Mammary microvascular endothelial cell (primary cell): ENCODE data around the gene WFDC9. TPM values are rescaled to one million over a fixed set of nuclear protein-coding genes. Genes with fewer than 3 reads are reported as not detected.

Experiments
- total RNA-seq: library from RNA; depleted of rRNA; stranded (reverse); fragments of >200 nt; gene quantifications from 2 replicates; pipeline ENCODE4 v1.2.3, GENCODE V29; 2015

The WFDC9 gene
- not detected in 2 replicates for total RNA-seq

GRCh38 chr20:45631184-45631583 lies at the start of gene WFDC9:
WFDC9 (minus strand) TSS chr20:45631284; CDS start chr20:45610181, 21,103 bp downstream.

GRCh38 chr20:45670139-45670538 lies 39.1 kb upstream of the WFDC9 start, which contains the start of gene WFDC11:
WFDC11 (minus strand) TSS chr20:45670239; CDS start chr20:45650600, 19,639 bp downstream.

GRCh38 chr20:45629496-45630100 lies 1.5 kb downstream of the WFDC9 start, which contains the start of gene WFDC10A:
WFDC10A (plus strand) TSS chr20:45629739; CDS start chr20:45629814, 75 bp downstream.

GRCh38 chr20:45579184-45579583 lies 51.9 kb downstream of the WFDC9 start, which contains the start of gene WFDC8:
WFDC8 (minus strand) TSS chr20:45579284; CDS start chr20:45579247, 37 bp downstream.

Other genes starting within 250 kb of the WFDC9 start
- gene DBNDD2, start 223.0 kb downstream of the WFDC9 start, total RNA-seq, result 5.5 and 9.7 TPM in 2 replicates
- 75.6 and 77.7 TPM in 2 replicates for gene PIGT, start 215.1 kb downstream of the WFDC9 start, total RNA-seq
- not detected in 2 replicates for gene WFDC2, start 161.5 kb downstream of the WFDC9 start, total RNA-seq
- not detected in 2 replicates for gene SPINT3, start 115.7 kb downstream of the WFDC9 start, total RNA-seq
- gene WFDC6, start 91.8 kb downstream of the WFDC9 start, total RNA-seq, result not detected in 2 replicates
- not detected in 2 replicates for gene EPPIN, start 83.9 kb downstream of the WFDC9 start, total RNA-seq
- not detected in 2 replicates for gene WFDC8, start 52.0 kb downstream of the WFDC9 start, total RNA-seq
- not detected in 2 replicates for gene WFDC10A, start 1.5 kb downstream of the WFDC9 start, total RNA-seq
- gene WFDC11, start 39.0 kb upstream of the WFDC9 start, total RNA-seq, result not detected in 2 replicates
- not detected in 2 replicates for gene WFDC13, start 70.8 kb upstream of the WFDC9 start, total RNA-seq
- not detected in 2 replicates for gene WFDC10B, start 73.7 kb upstream of the WFDC9 start, total RNA-seq
- not detected in 2 replicates for gene SPINT4, start 91.1 kb upstream of the WFDC9 start, total RNA-seq
- gene WFDC3, start 160.6 kb upstream of the WFDC9 start, total RNA-seq, result 3.7 TPM in 1 of 2 replicates, not detected in the other
- 30.2 and 32.6 TPM in 2 replicates for gene DNTTIP1, start 160.7 kb upstream of the WFDC9 start, total RNA-seq
- gene UBE2C, start 181.4 kb upstream of the WFDC9 start, total RNA-seq, result 108 and 126 TPM in 2 replicates
- not detected in 2 replicates for gene TNNC2, start 196.0 kb upstream of the WFDC9 start, total RNA-seq
- 11.6 and 27.0 TPM in 2 replicates for gene SNX21, start 202.5 kb upstream of the WFDC9 start, total RNA-seq
- 37.2 and 57.0 TPM in 2 replicates for gene ACOT8, start 226.1 kb upstream of the WFDC9 start, total RNA-seq
- gene ZSWIM3, start 226.3 kb upstream of the WFDC9 start, total RNA-seq, result 3.3 and 4.1 TPM in 2 replicates
- gene ZSWIM1, start 249.9 kb upstream of the WFDC9 start, total RNA-seq, result 9.1 and 11.7 TPM in 2 replicates